ENCODE measurements around the gene GLRX3. TPM values are rescaled to one million over a fixed set of nuclear protein-coding genes. Genes with fewer than 3 reads are reported as not detected.
A peak's percentile ranks its signal among the peaks of the same experiment; 100 is the strongest.

GLRX3 gene
- total and polyA plus RNA-seq, 9 donors, result 25.5 to 62.3 (median 46.1) TPM

GRCh38 chr10:130108934-130109604 lies 27.1 kb upstream of the GLRX3 start:
- no peak overlapping the region for H3K27ac ChIP-seq
- no peak for DNase-seq
- peaks cover 9% of the 10 kb centered on the region for H3K4me1 ChIP-seq (ENCODE audit: insufficient read depth)
- no peaks in the 10 kb centered on the region for H3K9me3 ChIP-seq
- intact Hi-C loops (cut with DNase I), result no loop called here
- H3K27me3 ChIP-seq, result no peaks in the 10 kb centered on the region
- TF ChIP-seq, protein P1, sequence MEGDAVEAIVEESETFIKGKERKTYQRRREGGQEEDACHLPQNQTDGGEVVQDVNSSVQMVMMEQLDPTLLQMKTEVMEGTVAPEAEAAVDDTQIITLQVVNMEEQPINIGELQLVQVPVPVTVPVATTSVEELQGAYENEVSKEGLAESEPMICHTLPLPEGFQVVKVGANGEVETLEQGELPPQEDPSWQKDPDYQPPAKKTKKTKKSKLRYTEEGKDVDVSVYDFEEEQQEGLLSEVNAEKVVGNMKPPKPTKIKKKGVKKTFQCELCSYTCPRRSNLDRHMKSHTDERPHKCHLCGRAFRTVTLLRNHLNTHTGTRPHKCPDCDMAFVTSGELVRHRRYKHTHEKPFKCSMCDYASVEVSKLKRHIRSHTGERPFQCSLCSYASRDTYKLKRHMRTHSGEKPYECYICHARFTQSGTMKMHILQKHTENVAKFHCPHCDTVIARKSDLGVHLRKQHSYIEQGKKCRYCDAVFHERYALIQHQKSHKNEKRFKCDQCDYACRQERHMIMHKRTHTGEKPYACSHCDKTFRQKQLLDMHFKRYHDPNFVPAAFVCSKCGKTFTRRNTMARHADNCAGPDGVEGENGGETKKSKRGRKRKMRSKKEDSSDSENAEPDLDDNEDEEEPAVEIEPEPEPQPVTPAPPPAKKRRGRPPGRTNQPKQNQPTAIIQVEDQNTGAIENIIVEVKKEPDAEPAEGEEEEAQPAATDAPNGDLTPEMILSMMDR (IDR thresholded peaks at IDR 0.05), result no peak
- no peak for TF ChIP-seq EP300 (IDR thresholded peaks at IDR 0.05)
- no peak for TF ChIP-seq POLR2A (IDR thresholded peaks at IDR 0.05)
- 60 to 62% (median 61%) methylated on average over 6 of the region's 6 CpGs for WGBS, 3 donors
- no peak overlapping the region for H3K4me3 ChIP-seq
- H3K36me3 ChIP-seq, result no peaks in the 10 kb centered on the region

- Histone ChIP-seq H3K4me1 (ENCODE audit: insufficient read depth) (peaks cover 9% of the 10 kb centered on the region), H3K4me3 (peak overlapping the region; percentile 86), H3K27me3 (no peaks in the 10 kb centered on the region), H3K27ac (peak overlapping the region; percentile 35 to 89), H3K36me3 (no peaks in the 10 kb centered on the region), H3K9me3 (no peaks in the 10 kb centered on the region)
- TF ChIP-seq POLR2A (IDR thresholded peaks at IDR 0.05) (no peak), EP300 (IDR thresholded peaks at IDR 0.05) (no peak)
- TF ChIP-seq, protein P1 (IDR thresholded peaks at IDR 0.05), result peak; percentile 63 to 73 (median 67)
- DNase-seq, result peak; percentile 66 to 85 (median 70)
- WGBS, 3 donors, result 1 to 2% (median 1%) methylated on average over 9 of the region's 9 CpGs
- intact Hi-C loops (cut with DNase I), result loop anchor here in 1 of 4 donors (2.0 kb wide), 1 partner anchor 27 kb away; the partner anchor contains the start of gene GLRX3
Observed at GRCh38 chr10:130109796-130110245, 26.4 kb upstream of the GLRX3 start.

GRCh38 chr10:130110246-130111112 lies 25.7 kb upstream of the GLRX3 start, which contains the start of gene C10orf143:
Gene C10orf143, minus strand, starts transcription at chr10:130110830. Its CDS starts 58 bp downstream, at chr10:130110772.
- intact Hi-C loops (cut with DNase I), result loop anchor here in 1 of 4 donors (2.0 kb wide), 1 partner anchor 26 kb away; the partner anchor contains the start of gene GLRX3
- Histone ChIP-seq H3K4me1 (ENCODE audit: insufficient read depth) (peaks cover 9% of the 10 kb centered on the region), H3K9me3 (no peaks in the 10 kb centered on the region), H3K27me3 (no peaks in the 10 kb centered on the region), H3K27ac (peak within 1 kb of the TSS; percentile 35 to 89), H3K36me3 (no peaks in the 10 kb centered on the region), H3K4me3 (peak within 1 kb of the TSS; percentile 86)
- WGBS, 3 donors, result 0 to 1% (median 1%) methylated on average over 43 to 71 of the region's 71 CpGs
- DNase-seq, result peak; percentile 98 to 99 (median 99)
- no peak for TF ChIP-seq EP300 (IDR thresholded peaks at IDR 0.05)
- TF ChIP-seq POLR2A (IDR thresholded peaks at IDR 0.05), result peak; percentile 71

DNA sequence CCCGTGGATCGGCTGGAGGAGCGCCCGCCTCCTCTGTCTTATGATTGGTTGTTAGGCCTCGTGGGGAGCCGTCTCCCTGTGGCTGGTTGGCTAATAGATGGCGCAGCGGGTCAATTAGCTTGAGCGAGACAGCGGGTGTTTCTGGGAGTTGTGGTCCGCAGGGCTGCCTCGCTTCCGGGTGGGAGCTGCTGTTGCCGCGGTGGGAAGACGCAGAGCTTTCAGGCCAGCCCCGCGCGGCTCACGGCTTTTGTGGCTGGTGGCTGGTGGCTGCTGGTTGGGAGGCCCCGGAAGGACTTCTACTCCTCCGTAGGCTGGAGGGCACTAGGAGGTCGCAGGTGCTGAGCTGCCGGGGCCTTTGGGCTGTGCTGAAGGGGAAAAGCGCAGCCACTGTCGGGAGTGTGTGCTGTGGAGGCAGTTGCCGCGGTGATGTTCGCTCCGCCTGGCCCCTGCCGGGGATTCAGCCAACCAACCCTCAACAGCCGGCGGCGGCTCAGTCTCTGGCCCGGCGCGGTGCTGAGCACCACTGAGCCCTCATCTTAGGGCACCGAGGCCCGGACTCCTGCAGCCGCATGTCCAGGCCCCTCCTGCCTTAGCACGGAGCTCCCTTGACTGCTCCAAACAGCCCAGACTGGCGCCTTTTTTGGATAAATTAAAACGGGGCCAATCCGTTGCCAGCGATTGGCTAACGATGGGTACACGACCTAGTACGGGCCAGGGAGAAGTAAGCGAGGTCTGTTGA lies 24.9 kb upstream of the GLRX3 start:
- H3K27me3 ChIP-seq, result no peaks in the 10 kb centered on the region
- H3K27ac ChIP-seq, result peak overlapping the region; percentile 35 to 89
- no peaks in the 10 kb centered on the region for H3K9me3 ChIP-seq
- intact Hi-C loops (cut with DNase I), result loop anchor here in 1 of 4 donors (2.0 kb wide), 1 partner anchor 26 kb away; the partner anchor contains the start of gene GLRX3
- H3K4me3 ChIP-seq, result peak overlapping the region; percentile 86
- peak; percentile 94 to 96 (median 95) for DNase-seq
- H3K36me3 ChIP-seq, result no peaks in the 10 kb centered on the region
- 0% methylated on average over 45 to 49 of the region's 49 CpGs for WGBS, 3 donors
- TF ChIP-seq POLR2A (IDR thresholded peaks at IDR 0.05) (peak; percentile 64), EP300 (IDR thresholded peaks at IDR 0.05) (no peak)
- TF ChIP-seq, protein P1 (IDR thresholded peaks at IDR 0.05), result no peak
- peaks cover 9% of the 10 kb centered on the region for H3K4me1 ChIP-seq (ENCODE audit: insufficient read depth)
